Measurements from ENCODE around the gene TBC1D21. TPM values are rescaled to one million over a fixed set of nuclear protein-coding genes. Genes with fewer than 3 reads are reported as not detected.

The TBC1D21 gene
- total RNA-seq, 6 experiments from 2014 or later: not detected

- Mint-ChIP-seq H3K36me3 (ENCODE audit: low read depth) (no peaks in the 10 kb centered on the region), H3K27me3 (ENCODE audit: insufficient read depth) (peaks cover 26% of the 10 kb centered on the region), H3K27ac (no peak overlapping the region), H3K4me3 (no peak overlapping the region), H3K4me1 (ENCODE audit: low read depth) (no peaks in the 10 kb centered on the region), H3K9me3 (no peaks in the 10 kb centered on the region)
- TF ChIP-seq, protein P1, sequence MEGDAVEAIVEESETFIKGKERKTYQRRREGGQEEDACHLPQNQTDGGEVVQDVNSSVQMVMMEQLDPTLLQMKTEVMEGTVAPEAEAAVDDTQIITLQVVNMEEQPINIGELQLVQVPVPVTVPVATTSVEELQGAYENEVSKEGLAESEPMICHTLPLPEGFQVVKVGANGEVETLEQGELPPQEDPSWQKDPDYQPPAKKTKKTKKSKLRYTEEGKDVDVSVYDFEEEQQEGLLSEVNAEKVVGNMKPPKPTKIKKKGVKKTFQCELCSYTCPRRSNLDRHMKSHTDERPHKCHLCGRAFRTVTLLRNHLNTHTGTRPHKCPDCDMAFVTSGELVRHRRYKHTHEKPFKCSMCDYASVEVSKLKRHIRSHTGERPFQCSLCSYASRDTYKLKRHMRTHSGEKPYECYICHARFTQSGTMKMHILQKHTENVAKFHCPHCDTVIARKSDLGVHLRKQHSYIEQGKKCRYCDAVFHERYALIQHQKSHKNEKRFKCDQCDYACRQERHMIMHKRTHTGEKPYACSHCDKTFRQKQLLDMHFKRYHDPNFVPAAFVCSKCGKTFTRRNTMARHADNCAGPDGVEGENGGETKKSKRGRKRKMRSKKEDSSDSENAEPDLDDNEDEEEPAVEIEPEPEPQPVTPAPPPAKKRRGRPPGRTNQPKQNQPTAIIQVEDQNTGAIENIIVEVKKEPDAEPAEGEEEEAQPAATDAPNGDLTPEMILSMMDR (IDR thresholded peaks at IDR 0.05): no peak
- no peak for DNase-seq
These were observed 6.1 kb downstream of the TBC1D21 start for GRCh38 chr15:73879426-73879825.

DNA sequence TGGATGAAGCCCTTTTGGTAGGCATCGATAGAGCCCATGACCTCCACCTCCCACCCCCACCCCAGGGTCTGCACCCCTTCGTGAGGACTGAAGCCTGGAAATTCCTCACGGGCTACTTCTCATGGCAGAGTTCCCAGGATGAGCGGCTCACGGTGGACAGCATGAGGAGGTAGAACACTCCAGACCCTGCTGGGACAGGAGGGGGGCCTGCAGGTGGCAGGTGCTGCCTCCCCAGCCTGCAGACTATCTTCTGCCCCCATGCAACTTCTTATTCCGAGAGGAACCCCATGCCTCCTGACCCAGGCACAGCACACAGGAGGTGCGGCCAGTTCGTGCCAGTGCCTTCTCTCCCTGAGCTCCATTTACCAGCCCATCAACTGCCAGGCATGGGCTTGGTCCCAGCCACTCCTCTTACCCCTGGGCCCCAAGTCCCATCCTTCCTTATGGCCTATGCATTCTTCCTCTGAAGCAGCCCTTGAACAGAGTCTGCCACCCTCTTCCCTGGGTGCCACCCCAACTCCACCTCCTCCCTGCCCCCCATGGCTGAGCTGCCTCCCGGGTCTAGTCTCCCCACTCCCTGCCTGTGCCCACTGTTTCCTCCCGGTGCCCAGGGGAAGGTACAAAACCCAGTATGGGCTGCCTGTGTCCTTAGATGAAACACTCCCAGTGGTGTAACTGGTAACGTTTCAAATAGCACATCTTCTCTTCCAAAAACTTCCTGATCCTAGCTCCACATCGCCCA is 8.4 kb downstream of the TBC1D21 start:
- no peak overlapping the region for H3K4me3 Mint-ChIP-seq
- TF ChIP-seq, protein P1 (IDR thresholded peaks at IDR 0.05): no peak

GRCh38 chr15:73882761-73883419 is 9.5 kb downstream of the TBC1D21 start:
- Mint-ChIP-seq H3K27me3 (ENCODE audit: insufficient read depth) (peaks cover 42% of the 10 kb centered on the region), H3K4me1 (ENCODE audit: low read depth) (no peaks in the 10 kb centered on the region), H3K4me3 (no peak overlapping the region), H3K9me3 (no peaks in the 10 kb centered on the region), H3K36me3 (ENCODE audit: low read depth) (no peaks in the 10 kb centered on the region), H3K27ac (no peak overlapping the region)
- TF ChIP-seq, protein P1 (IDR thresholded peaks at IDR 0.05): no peak
- no peak for DNase-seq

More for the DNA sequence above, 8.4 kb downstream of the TBC1D21 start:
- Mint-ChIP-seq H3K27me3 (ENCODE audit: insufficient read depth) (peaks cover 36% of the 10 kb centered on the region), H3K27ac (no peak overlapping the region), H3K36me3 (ENCODE audit: low read depth) (no peaks in the 10 kb centered on the region), H3K9me3 (no peaks in the 10 kb centered on the region), H3K4me1 (ENCODE audit: low read depth) (no peaks in the 10 kb centered on the region)
- DNase-seq: no peak

DNA sequence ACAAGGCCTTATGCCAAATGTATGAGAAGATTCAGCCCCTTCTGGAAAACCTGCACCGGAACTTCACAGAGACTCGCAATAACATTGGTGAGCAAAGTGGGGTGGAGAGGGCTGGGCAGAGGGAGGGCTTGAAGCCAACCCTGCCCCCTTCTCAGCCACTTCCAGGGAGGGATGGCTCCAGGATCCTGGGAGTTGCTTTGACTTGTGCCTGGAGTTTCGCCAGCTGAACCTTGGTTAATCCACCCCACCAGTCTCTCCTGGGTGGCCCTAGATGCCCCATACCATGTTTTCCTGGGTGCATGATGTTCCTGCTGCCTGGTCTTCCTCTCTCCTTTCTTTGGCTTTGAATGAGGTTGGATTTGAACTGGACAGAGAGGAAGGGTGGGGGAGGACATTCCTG is 10.8 kb downstream of the TBC1D21 start:
- H3K36me3 Mint-ChIP-seq (ENCODE audit: low read depth): no peaks in the 10 kb centered on the region
- TF ChIP-seq, protein P1 (IDR thresholded peaks at IDR 0.05): no peak
- H3K4me3 Mint-ChIP-seq: no peak overlapping the region
- H3K27me3 Mint-ChIP-seq (ENCODE audit: insufficient read depth): peaks cover 42% of the 10 kb centered on the region
- H3K27ac Mint-ChIP-seq: no peak overlapping the region
- no peak for DNase-seq
- no peaks in the 10 kb centered on the region for H3K4me1 Mint-ChIP-seq (ENCODE audit: low read depth)
- H3K9me3 Mint-ChIP-seq: no peaks in the 10 kb centered on the region

DNA sequence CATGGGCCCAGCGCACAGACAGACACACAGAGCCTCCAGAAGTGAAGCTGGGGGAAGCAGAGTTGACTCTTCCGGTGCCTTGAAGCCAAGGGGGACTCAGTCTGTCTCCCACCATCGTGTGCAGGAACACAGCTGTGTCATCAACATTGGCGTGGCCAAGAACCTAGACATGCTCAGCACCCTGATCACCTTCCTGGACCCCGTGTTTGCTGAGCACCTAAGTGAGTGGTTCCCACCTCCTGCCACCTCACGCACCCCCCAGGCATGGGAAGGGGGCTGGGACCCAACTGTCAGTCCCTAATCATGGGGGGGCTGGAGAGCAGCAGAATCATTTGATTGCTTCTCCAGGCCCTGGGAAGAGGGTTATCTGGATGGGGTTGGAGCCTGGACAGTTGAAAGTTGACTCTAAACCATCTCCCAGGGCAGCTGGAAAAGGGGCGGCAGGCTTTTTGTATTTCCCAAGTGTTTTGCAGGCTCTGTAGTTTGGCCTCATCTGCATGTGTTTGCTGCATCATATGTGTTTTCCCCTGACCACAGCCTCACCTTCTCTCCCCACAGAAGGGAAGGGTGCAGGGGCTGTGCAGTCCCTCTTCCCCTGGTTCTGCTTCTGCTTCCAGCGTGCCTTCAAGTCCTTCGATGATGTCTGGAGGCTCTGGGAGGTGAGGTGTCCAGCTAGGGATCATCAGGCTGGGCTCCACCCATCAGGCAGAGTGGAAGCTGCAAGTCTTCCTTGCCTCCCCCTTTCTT is 12.8 kb downstream of the TBC1D21 start:
- DNase-seq: no peak
- TF ChIP-seq, protein P1 (IDR thresholded peaks at IDR 0.05): no peak
- peaks cover 54% of the 10 kb centered on the region for H3K27me3 Mint-ChIP-seq (ENCODE audit: insufficient read depth)
- H3K4me1 Mint-ChIP-seq (ENCODE audit: low read depth): no peaks in the 10 kb centered on the region
- no peak overlapping the region for H3K4me3 Mint-ChIP-seq
- H3K27ac Mint-ChIP-seq: no peak overlapping the region
- no peaks in the 10 kb centered on the region for H3K36me3 Mint-ChIP-seq (ENCODE audit: low read depth)
- H3K9me3 Mint-ChIP-seq: no peaks in the 10 kb centered on the region
